Measurements from ENCODE around the gene KIAA1958.

Gene KIAA1958

DNA sequence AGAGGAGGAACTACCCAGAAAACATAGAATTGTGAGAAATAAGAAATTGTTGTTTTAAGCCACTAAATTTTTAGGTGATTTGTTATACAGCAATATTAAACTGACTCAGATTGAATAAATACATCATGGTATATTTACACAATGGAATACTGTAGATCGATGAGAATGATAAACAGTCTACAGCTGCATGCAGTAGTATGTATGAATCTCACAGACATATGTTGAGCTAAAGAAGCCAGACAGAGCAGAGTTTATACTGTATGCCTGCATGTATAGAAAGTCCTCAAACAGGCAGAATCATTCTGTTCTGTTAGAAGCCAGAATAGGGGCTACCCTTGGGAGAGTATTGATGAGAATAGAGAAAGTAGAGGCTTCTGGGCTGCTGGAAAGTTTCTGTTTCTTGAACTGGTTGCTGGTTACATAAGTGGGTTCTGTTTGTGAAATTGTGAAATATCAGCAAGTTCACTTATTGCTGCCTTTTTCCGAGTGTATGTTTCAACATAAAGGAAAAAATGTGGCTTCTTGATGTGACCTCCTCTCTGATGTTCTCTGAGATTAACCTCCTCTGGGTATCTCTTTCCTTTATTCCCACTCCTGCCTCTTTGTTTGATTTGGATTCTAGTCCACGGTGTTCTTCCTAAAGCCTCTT lies 9.6 kb downstream of the KIAA1958 start:
- TF ChIP-seq, protein P1, sequence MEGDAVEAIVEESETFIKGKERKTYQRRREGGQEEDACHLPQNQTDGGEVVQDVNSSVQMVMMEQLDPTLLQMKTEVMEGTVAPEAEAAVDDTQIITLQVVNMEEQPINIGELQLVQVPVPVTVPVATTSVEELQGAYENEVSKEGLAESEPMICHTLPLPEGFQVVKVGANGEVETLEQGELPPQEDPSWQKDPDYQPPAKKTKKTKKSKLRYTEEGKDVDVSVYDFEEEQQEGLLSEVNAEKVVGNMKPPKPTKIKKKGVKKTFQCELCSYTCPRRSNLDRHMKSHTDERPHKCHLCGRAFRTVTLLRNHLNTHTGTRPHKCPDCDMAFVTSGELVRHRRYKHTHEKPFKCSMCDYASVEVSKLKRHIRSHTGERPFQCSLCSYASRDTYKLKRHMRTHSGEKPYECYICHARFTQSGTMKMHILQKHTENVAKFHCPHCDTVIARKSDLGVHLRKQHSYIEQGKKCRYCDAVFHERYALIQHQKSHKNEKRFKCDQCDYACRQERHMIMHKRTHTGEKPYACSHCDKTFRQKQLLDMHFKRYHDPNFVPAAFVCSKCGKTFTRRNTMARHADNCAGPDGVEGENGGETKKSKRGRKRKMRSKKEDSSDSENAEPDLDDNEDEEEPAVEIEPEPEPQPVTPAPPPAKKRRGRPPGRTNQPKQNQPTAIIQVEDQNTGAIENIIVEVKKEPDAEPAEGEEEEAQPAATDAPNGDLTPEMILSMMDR (IDR thresholded peaks at IDR 0.05) = no peak
- H3K9me3 ChIP-seq = peaks cover 0 to 6% (median 0%) of the 10 kb centered on the region in 3 donors
- H3K4me3 ChIP-seq = no peak overlapping the region
- intact Hi-C loops (cut with DNase I; ENCODE audit: low total_unique reads) = no loop called here
- peak overlapping the region; percentile 31 to 34 for H3K27ac ChIP-seq
- H3K36me3 ChIP-seq = peaks cover 0 to 8% (median 0%) of the 10 kb centered on the region in 3 donors
- DNase-seq = no peak
- no peaks in the 10 kb centered on the region for H3K27me3 ChIP-seq
- H3K4me1 ChIP-seq = peaks cover 0 to 47% (median 3%) of the 10 kb centered on the region in 4 donors

DNA sequence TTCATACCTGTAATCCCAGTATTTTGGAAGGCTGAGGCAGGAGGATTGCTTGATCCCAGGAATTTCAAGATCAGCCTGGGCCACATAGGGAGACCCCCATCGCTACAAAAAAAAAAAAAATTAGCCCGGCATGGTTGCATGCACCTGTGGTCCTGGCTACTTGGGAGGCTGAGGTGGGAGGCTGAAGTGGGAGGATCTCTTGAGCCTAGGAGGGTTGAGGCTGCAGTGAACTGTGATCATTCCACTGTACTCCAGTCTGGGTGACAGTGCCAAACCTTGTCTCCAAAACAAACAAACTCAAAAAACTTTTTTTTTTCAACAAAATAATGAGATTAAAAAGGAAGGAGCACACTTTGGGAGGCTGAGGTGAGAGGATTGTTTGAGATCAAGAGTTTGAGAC lies 14.2 kb downstream of the KIAA1958 start:
- H3K4me3 ChIP-seq = no peak overlapping the region
- TF ChIP-seq, protein P1 (IDR thresholded peaks at IDR 0.05) = no peak
- no peak for DNase-seq
- no peaks in the 10 kb centered on the region for H3K27me3 ChIP-seq
- intact Hi-C loops (cut with DNase I; ENCODE audit: low total_unique reads) = no loop called here
- H3K4me1 ChIP-seq = peaks cover 0 to 29% (median 5%) of the 10 kb centered on the region in 4 donors
- no peaks in the 10 kb centered on the region for H3K36me3 ChIP-seq
- H3K27ac ChIP-seq = no peak overlapping the region
- no peaks in the 10 kb centered on the region for H3K9me3 ChIP-seq

DNA sequence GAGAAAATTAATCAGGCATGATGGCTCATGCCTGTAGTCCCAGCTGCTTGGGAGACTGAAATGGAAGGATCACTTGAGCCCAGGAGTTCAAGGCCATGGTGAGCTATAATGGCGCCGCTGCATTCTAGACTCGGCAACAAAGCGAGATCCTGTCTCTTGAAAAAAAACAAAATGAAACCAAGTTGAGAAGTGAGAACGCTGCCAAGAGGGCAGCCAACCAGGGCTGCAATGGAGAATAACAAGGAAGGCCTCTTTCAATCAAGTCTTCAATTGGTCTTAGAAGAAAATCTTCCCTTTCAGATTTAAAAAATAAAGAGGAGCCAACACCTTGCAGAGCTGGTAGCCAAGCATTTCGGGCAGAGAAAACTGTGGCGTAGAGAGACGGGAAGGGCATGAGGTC lies 14.7 kb downstream of the KIAA1958 start:
- Histone ChIP-seq H3K4me3 (no peak overlapping the region), H3K36me3 (no peaks in the 10 kb centered on the region), H3K27me3 (no peaks in the 10 kb centered on the region), H3K4me1 (peaks cover 0 to 24% (median 5%) of the 10 kb centered on the region in 4 donors), H3K27ac (no peak overlapping the region), H3K9me3 (no peaks in the 10 kb centered on the region)
- DNase-seq = no peak
- intact Hi-C loops (cut with DNase I; ENCODE audit: low total_unique reads) = no loop called here
- TF ChIP-seq, protein P1 (IDR thresholded peaks at IDR 0.05) = no peak

DNA sequence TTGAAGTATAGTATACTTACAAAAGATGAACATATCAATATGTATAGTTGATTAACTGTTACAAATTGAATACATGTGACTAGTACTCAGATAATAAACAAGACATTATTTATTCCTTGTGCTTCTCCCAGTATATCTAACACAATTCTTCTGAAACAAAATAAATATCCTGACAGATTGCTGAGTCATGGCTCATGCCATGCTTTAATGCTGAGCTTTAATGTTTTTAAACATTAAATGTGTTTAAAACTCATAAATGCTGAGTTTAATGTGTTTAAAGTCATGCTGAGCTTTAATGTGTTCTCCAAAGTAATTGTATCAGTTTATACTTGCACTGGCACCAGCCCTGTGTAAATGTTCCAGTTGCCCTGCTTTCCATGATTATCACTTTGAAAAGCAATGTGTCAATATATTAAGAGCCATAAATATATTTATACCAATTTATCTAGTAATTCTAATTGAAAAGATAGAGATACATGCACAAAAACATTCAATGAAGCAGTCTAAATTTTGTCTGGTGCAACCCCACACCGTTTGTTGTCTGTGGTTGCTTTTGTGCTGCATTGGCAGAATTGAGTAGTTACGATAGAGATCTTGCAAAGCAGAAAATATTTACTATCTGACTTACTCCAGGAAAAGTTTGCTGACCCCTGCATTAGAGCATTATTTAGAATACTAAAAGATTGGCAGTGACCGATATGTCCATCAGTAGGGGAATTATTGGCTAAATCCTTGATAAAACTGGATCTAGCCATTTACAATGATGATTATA lies 15.7 kb downstream of the KIAA1958 start:
- H3K4me3 ChIP-seq = no peak overlapping the region
- H3K36me3 ChIP-seq = no peaks in the 10 kb centered on the region
- no peak for DNase-seq
- TF ChIP-seq, protein P1 (IDR thresholded peaks at IDR 0.05) = no peak
- no peaks in the 10 kb centered on the region for H3K27me3 ChIP-seq
- no peak overlapping the region for H3K27ac ChIP-seq
- peaks cover 0 to 15% (median 5%) of the 10 kb centered on the region in 4 donors for H3K4me1 ChIP-seq
- H3K9me3 ChIP-seq = no peaks in the 10 kb centered on the region
- intact Hi-C loops (cut with DNase I; ENCODE audit: low total_unique reads) = no loop called here

DNA sequence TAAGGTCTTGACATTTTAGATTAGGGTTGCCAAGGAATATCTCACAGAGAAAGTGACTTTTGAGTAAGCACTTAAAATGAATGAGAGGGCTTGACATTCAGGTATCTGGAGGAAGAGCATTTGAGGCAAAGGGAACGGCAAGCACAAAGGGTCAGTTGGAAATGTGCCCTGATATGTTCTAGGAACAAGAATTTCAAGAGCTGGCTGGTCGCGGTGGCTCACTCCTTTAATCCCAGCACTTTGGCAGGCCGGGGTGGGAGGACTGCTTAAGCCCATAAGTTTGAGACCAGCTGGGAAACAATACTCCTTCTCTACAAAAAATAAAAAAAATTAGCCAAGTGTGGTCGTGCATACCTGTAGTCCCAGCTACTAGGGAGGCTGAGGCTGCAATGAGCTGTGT lies 16.5 kb downstream of the KIAA1958 start:
- Histone ChIP-seq H3K27me3 (no peaks in the 10 kb centered on the region), H3K4me3 (no peak overlapping the region), H3K4me1 (peaks cover 0 to 12% (median 5%) of the 10 kb centered on the region in 4 donors), H3K36me3 (no peaks in the 10 kb centered on the region), H3K9me3 (no peaks in the 10 kb centered on the region), H3K27ac (no peak overlapping the region)
- DNase-seq = no peak
- TF ChIP-seq, protein P1 (IDR thresholded peaks at IDR 0.05) = no peak
- intact Hi-C loops (cut with DNase I; ENCODE audit: low total_unique reads) = no loop called here

Measured in tibial artery (tissue), 4 donors.